ENCODE data around the gene GPC1.
"Not testable (repeated sequence)": the region's sequence is repeated elsewhere in the genome, so short reads cannot be mapped to it uniquely, and the experiment has no call there.

GPC1 gene

DNA sequence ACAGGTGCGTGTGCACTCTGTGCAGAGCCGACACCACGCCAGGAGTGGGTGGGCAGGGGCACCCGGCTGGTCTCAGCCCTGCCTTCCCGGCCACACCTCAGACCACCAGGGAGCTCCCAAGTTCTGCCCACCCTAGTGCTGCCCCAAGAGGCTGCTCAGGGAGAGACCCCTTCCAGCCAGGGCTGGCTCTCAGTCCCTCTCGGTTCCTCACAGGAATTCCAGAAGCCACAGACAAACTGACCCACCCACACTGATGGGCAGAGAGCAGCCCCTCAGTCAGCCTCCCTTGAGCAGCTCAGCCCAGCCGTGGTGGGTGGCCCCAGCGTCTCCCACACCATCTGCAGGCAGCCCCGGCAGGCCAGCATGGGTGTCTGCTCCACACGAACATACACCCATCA is 33.8 kb downstream of the GPC1 start:
- no peak for DNase-seq

DNA sequence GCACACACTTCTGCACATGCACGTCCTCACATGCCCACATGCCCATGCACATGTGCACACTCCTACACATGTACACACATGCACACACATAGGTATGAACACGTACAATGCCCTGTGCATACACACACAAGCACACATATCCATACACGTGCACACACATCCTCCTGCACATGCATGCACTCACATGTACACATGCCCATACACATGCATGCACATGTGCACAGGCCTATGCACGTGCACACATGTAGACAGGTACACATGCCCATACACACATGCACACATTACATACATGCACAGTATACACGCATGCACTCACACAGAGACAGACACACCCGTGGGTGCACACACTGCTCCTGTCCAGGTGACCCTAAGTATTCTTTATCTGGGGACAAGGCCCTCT is 34.3 kb downstream of the GPC1 start:
- DNase-seq, result no peak

DNA sequence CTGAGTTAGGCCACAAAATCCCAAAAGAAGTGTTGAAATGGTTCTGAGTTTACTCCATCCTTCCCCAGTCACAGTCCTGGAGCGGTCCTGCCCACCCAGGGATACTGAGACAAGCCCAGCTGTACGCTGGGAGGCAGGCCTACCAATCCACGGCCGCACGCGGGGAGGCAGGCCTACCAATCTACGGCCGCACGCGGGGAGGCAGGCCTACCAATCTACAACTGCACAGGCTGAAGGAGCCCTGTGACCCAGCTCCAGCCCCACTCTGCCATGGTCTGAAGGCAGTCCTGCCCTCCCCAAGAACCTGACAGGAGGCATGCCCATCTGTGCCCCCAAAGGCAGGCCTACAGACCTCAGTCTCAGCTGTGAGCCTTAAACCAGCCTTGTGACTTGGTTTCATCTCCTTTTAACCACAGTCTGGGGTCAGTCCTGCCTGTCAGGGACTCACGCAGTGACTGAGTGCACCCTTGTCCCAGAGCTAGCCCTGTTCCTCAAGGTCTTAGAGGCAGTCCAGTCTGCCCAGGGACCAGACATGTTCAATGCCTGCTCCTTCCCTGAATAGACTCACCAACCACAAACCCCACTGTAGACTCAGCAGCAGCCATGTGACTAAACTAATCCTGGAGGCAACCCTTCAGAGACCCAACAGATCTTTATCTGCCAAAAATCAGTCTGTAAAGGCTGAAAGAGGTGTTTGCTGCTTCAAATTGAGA is 36.8 kb downstream of the GPC1 start:
- no peak for DNase-seq

DNA sequence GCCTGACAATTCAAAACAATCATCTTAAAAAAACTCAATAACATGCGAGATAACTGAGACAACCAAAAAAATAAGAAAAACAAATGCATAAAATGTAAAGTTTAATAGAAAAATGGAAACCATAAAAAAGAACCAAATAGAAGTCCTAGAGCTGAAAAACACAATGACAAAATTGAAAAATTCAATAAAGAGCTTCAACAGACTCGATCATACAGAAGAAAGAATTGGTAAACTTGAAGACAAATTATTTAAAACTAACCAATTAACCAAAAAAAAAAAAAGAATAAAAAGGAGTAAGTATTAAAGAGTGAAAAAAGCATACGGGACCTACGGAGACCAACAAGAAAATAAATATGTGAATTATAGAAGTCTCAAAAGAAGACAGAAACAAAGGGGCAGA is 37.7 kb downstream of the GPC1 start:
- no peak for DNase-seq

DNA sequence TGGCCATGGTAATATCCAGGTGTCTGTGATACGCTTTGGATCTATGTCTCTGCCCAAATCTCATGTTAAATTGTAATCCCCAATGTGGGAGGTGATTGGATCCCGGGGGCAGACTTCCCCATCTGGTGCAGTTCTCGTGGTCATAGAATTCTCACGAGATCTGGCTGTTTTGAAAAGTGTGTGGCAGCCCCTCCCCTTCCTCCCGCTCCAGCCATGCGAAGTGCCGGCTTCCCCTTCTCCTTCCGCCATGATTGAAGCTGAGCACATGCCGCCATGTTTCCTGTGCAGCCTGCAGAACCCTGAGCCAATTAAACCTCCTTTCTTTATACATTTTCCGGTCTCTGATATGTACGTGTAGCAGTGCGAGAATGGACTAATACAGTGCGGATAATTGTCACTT is 42.5 kb downstream of the GPC1 start:
- no peak for DNase-seq

DNA sequence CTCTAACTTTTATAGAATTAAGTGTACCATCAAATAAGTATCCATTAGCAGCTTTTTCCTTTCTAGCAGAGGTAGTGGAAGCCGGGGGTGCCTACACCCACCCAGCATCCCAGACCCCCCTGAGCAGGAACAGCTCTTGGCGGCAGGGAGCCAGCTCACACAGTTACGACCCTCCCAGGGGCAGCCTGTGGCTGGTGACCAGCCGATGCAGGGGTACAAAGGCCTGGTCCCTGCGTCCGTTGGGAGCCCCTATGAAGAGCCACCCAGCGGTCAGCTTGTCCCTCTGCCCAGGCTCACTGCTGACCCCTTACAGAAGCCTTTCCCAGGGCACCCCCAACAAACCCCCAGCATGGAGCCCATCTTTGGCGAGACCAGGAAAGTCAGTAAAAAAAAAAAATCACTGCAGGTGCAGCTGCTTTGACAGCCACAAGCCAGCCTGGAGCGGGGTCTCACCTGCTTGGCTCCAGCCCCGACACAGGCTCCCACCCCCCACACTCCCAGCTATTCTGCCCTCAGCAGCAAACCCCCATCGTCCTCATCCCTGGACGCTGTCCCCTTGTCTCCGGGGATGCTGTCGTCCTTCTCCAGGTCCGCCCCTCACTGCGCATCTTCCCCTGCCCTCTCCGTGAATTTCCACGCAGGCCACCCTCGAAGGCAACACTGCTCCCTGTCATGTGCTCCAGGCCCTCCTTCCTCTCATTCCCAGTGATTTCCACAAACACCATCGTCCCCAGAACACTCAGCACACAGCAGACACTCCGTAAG is 43.1 kb downstream of the GPC1 start:
- no peak for DNase-seq

DNA sequence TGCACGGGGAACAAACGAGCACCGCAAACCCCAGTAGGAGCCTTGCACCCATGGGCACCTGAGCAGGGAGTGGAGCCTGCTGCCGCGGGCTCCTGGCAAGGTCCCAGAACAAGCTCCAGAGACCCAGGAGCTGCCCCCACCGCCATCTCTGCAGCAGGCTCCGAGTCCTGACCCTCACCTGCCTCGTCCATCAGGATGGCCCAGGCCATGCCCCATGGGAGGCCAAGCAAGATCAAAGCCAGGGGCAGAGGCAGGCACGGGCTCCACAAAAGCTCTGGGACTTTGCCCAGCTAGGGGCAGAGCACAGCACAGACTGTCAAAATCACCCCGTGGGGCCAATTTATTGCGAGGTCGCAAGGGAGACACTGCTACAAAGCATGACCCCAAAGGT is 43.6 kb downstream of the GPC1 start:
- no peak for DNase-seq

DNA sequence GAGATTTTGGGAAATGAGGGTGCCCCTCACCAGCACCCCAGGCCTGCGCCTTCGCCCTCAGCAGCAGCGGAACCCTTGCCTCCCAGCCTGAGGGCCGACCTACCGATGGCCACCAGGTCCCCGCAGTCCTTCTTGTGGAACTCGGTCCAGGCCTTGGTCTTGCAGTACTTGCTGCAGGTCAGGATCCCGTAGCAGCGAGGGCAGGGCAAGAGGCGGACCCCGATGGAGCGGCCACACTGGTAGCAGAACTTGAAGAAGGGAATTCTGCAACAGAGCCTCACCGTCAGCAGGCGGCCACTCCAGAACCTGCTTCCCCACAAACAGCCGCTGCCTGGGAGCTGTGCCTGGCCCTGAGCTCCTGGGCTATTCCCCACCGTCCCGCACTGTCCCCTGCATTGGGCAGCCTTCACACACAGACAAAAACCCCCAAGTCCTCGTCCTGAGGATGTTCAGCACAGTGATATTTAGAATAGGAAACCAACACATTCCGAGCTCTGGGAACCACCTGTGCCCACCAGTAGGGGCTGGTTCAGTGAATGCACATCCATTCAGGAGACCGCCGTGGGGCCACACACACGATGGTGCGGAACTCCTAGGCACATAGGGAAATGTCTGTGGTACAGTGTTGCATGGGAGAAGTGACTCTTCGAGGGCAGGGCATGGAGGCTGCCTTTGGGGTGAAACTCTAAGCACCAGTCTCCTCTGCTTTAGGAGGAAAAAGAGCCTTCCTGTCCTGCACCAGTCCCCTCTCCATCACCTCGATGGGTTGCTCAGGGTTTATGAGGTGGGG is 45.6 kb downstream of the GPC1 start:
- no peak for DNase-seq

DNA sequence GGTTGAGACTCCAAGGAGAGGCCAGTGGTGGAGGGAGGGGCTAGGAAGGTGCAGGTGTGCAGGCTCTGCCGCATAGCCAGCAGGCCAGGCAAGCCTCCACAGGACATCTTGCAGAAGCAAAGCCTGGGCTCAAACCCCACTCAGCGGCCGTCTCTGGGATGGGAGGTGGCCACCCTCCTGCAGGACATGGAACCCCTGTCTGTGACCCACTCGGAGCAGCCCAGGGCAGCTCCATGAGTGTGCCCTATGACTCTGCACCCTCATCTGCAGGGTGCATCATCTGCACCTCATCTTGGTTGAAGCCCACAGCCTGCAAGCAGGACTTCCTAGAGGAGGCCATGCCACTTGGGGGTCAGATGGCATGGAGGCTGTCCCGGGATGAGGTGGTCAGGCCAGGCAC is 46.3 kb downstream of the GPC1 start:
- no peak for DNase-seq

DNA sequence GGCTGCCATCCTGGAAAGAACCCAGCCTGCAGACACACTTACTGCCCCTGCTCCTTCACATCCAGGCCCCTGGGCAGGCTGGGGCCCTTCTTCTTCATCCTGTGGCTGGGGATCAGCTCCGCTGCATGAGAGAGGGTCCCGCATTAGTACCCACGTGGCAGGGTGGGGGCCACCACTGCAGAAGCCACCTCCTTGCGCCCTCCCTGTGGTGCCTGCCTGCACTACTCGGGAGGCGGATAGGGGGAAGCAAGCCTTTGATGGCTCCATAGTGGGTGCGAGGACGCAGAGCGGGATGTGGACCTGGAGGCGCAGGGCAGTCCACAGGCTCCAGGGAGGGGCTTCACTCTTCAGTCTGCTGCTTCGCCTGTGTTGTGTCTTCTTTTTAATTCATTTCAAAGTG is 46.7 kb downstream of the GPC1 start:
- DNase-seq, result no peak

DNA sequence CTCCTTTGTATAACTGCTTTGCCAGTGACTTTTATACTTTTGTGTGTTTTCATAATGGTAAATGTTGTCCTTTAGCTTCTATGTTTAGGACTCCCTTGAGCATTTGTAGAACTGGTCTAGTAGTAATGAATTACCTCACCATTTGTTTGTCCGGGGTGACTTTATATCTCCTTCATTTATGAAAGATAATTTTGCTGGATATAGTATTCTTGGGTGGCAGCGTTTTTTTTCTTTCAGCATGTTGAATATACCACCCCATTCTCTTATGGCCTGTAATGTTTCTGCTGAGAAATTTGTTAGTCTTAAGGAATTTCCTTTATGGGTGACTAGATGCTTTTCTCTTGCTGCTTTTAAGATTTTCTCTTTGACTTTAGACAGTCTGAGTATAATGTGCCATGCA is 56.0 kb downstream of the GPC1 start:
- DNase-seq, result no peak

DNA sequence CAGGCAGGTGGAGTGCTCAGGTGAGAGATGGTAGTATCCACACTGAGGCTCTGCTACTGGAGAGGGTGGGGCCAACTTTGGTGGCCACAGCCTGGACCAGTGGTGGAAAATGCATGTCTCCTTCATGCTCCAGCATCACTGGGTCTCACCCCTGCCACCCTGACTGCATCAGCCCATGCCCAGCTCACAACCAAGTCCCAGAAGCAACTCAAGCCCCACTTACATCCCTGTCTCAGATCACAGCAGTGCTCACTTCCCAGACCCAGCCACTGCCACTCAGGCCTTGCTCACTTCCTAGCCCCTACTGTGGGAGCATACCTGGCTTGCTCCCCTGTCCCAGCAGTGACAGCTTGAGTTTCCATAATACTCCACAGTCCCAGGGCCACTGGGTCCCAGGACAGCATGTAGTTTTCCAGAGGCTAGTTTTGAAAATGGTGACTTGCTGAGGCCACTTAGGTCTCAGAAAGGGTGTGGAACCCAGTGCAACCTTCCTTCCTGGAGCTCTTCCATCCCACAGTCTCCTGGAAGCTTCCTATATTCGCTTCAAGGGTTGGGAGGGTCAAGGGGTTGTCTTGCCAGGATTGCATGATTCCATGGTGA is 58.8 kb downstream of the GPC1 start:
- no peak for DNase-seq

DNA sequence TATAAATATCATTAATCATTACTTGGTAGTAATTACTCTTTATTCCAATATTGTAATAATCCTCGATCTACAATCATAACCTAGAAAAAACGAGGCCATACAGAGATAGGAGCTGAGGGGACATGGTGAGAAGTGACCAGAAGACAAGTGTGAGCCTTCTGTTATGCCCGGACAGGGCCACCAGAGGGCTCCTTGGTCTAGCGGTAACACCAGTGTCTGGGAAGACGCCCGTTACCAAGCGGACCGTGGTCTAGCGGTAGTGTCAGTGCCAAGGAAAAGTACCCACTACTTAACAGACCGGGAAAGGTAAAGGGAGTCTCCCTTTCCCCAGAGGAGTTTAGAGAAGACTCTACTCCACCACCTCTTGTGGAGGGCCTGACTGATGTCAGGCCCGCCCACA is 59.5 kb downstream of the GPC1 start:
- not testable (repeated sequence) for DNase-seq

DNA sequence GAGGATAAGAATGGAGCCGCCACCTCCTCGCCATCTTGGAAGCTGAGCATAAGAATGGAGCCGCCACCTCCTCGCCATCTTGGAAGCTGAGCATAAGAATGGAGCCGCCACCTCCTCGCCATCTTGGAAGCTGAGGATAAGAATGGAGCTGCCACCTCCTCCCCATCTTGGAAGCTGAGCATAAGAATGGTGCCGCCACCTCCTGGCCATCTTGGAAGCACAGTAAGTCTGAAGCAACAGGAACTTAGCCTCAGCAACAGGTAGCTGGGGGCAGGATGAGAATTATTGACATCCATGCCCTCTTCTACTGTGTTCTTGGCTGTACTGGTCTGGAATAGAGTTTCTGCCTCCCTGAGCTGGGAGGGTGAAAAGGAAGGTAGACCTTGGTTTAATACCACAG is 61.6 kb downstream of the GPC1 start:
- not testable (repeated sequence) for DNase-seq

DNA sequence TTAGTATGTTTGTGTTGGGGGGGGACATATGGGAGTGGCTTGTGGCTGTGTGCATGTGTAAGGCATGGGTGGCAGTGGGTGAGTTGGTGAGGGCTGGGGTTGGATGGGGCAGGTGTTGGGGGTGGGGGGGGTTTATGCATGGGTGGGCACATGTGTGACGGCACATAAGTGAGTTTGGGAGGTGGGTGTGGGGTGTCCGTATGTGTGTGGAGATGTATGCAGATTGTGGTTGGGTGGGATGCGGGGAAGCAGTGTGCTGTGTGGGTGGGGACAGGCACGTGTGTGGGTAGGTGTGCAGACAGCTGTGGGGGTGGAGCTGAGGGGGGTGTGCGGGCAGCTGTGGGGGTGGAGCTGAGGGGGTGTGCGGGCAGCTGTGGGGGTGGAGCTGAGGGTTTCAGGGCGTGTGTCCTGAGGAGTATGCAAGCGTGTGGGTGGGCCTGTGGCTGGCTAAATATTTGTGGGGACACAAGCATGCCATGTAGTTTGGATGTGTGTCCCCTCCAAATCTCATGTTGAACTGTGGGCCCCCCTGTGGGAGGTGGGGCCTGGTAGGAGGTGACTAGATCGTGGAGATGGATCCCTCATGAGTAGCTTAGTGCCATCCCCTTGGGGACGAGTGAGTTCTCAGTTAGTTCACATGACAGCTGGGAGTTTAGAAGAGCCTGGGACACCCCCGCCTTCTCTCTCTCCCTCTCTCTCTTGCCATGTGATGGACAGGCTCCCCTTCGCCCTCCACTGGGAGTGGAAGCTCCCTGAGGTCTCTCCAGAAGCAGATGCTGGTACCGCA is 62.9 kb downstream of the GPC1 start:
- no peak for DNase-seq

DNA sequence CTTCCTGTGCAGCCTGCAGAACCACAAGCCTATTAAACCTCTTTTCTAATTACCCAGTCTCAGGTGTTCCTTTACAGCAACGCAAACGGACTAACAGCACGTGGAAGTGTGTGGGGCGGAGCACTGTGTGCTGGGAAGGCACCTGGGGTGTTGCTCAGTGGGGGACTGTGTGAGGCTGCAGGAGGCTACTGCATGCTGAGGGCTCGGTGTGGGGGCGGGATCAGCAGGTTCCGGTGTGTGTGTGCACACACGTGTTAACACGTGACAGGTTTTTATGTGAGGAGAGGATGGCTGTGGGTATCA is 63.4 kb downstream of the GPC1 start:
- DNase-seq, result no peak

DNA sequence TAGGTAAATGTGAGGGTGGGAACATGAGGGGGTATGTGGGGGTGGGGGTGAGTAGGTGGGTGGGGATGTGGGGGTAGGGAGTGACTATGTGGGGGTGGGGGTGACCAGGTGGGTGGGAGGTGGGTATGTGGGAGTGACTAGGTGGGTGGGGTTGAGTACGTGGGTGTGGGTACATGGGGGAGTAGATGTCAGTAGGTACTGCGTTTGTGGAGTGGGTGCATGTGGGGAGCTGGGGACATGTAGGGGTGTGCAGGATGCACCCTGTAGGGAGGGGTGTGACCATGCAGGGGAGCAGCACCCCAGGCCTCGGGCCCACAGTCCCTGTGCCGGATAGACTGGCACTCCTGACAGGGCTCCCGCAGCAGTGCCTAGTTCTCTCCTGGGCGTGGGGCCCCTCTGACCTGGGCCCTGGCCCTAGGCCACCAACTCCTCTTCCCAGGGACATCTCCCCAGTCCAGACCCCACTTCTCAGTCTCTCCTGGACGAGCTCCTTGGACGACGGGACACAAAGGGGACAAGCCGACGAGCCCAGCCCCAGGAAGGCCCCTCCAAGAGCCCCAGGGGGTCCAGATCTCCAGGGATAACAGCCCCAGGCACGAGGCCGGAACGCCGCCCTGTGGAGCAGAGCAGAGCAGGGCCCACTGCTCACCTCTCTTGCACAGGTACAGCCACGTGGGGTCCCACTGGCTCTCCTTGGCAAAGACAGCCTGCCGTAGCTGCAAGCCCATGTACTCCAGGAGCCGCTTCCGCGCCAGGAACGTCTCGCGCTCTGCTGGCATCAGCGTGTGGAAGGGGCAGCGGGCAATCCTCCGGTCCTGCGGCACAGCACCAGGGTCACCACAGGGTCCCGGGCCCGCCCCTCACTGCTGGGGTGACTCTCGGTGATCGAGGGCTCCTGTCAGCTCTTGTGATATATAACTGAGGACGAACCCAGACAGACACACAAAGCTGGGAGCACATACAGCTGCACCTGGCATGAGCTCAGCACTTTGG is 64.1 kb downstream of the GPC1 start:
- no peak for DNase-seq

DNA sequence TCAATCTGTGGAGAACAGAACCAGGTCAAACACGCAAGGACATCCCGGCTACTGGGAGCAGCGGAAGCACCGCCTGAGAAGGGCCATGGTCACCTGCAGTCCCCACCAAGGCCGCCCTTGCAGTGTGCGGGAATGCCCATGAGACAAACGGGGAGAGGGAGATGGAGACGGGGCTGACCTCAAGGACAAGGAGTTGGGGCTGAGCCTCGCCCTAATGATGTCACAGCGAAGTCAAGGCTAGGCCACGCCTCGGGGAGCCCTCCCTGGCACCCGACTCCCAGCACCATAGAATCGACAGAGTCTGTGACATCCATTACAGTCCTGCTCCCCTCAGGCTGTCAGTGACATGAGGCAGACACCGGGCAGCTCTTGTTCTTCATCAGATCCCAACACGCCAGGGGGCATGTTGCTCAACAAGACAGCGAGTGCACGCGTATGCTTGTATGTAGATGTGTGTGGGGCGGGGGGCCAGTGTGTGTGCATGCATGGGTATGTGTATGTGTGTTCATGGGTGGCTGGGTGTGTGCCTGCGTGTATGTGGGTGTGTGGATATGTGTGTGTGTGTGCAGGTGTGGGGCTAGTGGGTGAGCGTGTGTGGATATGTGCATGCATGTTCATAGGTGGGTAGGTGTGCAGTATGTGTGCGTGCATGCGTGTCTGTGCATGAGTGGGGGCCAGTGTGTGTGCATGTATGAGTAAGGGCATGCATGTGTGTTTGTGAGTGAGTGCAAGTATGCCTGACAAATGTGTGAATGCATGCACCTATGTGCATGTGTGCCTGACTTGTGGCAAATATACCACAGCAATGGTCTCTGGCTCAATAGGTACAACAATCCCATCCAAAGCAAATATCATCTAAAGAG is 65.3 kb downstream of the GPC1 start:
- no peak for DNase-seq

DNA sequence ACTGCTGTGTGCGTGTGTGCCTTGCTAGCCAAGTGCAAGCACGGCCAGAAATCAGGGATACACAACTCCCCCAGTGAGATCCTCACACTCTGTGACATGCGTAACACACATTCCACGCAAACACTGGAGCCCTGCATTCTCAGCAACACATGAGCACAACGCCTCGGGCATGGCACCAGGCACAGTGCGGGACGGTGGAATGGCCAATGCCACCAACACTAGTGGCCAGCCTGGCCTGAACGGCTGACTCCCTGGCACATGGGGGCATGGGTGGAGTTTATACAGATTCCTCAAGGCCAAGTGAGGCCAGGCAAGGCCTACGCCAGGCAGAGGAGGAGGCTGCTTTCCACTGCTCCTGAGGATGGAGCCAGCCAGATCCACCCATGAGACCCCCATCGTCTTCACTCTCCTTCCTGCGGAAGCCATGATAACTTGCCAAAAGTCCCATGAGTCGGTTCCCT is 66.1 kb downstream of the GPC1 start:
- no peak for DNase-seq

DNA sequence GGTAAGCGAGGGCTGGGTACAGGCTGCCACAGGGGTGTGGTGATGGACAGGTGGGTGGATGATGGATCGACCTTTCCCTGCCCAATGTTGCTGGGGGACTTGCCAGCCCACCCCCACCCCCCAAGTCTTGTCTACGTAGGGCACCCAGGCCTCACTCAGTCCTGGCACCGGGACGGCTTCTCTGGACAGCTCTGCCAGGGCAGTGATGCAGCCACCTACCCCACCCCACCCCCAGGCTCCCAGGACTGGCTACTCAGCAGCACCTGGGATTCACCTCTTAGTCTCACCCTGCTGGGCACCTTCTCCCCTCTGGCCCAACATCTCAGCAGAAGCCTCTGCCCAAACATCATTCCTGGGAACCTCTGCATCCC is 66.6 kb downstream of the GPC1 start:
- DNase-seq, result no peak
